HuH-7 (cell line): ENCODE data around the gene TLK2.
"Not testable (repeated sequence)": the region's sequence is repeated elsewhere in the genome, so short reads cannot be mapped to it uniquely, and the experiment has no call there.

Experiments used
- DNase-seq: peaks from one replicate; pipeline ENCODE4 v3.0.0; 2011; ENCODE audit warnings: low spot score

TLK2 gene

DNA sequence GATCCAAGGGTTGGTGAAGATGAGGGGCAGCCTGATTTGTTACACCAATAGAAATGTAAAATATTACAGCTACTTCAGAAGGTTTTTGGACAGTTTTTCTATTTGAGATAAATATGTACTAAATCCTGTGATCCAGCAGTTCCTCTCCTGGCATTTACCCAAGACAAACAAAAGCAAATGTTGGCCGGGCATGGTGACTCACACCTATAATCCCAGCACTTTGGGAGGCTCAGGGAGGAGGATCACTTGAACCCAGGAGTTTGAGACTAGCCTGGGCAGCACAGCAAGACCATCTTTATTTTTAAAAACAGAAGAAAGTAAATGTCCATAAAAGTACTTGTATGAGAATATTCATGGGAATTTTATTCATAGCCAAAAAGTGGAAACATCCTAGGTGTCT, 84.0 kb downstream of the TLK2 start:
- DNase-seq = no peak

DNA sequence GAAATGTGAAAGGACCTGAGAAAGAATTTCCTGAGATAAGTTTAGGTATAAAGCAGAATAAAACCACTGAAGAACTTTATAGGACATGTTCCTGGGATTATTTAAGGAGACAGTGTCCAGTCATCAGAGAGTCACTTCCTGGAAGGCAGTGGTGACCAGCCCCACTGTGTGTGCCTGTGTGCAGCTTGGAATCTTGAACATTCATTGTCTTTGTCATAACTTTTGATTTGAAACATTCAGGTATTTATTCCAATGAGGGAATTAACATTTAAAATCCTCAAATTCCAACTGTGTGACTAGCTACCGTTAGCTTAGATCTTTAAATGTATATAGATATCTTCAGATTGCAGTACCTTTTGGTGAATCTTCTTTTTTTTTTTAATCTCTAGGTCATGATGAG, 87.2 kb downstream of the TLK2 start:
- DNase-seq = no peak

DNA sequence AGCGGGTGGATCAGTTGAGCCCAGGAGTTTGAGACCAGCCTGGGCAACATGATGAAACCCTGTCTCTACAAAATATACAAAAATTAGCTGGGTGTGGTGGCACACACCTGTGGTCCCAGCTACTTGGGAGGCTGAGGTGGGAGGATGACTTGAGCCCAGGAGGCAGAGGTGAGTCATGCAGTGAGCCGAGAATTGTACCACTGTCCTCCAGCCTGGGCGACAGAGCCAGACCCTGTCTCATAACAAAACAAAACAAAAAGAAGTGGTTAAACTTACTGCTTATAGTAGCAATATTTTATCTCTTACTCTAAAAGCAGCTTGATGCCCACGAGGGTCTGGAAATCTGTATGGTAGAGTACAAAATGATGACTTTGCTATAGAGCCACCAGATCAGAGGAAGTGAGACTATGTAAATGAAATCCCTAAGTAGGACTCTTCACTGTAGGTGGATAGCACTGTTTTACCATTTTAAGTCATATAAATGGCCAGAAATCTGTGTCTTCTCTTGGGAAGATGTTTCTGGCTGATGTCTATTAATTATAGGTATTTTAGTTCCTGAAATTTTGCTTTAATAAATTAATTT, 88.5 kb downstream of the TLK2 start:
- no peak for DNase-seq

DNA sequence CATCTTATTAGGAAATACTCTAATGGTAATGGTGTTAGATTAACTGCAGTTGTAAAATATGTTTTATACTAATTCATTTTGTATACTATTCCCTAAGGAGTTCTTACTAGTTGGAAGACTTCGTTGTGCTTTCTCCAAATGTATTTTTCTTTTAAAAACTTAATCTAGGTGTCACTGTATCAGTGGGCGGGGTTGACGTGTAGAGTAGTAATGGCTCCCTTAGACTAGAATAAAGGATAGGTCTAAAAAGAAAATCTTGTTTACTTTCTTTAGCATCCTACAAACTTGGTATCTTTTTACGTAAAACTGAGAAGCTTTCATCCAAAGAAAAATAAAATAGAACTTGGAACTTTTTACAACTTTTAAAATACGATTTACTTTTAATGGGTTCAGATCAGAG, 93.9 kb downstream of the TLK2 start:
- no peak for DNase-seq

DNA sequence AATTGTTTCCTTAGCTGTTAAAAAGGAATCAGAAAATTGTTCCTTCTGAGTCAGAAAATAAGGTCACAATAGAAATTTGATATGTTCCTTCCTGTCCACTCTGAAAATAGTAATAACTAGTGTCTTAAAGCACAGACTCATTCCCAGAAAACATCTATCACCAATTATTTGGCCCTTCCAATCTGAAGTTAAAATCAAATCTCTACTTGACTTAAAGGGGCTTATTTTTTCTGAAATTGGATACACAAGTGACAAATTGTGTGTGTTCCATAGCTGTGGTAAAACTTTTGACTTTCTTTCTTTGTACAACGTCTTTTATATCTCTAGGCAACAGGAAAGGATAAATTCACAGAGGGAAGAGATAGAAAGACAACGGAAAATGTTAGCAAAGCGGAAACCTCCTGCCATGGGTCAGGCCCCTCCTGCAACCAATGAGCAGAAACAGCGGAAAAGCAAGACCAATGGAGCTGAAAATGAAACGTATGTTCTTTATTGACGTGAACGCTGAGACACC, 94.3 kb downstream of the TLK2 start:
- no peak for DNase-seq

DNA sequence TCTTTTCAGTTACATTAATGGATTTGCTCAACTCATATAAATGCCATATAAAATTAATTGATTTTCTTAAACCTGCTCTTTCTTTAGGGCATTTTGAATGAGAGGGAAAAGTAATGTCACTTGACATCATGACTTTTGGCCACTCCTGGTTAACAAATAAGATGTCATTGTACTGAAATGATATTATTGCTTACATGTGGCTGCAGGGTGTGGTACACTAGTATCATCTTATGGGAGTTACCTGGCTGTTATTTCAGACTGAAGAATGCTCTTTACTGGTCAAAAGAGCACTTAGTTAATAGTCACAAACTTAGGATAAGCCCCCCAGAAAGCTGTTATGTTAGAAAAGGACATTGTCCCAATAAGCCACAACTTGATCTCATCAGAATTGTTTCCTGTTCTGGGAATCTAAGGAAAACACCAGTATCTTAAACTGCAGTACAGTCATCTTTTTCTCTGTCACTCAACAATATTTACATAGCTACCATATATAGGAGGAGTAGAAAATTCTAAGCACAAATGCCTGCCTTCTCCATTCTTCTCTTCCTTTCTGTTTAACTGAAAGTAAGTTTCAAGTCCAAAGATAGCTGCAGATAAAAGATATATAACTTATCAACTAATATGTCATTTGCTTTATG, 95.0 kb downstream of the TLK2 start:
- no peak for DNase-seq

DNA sequence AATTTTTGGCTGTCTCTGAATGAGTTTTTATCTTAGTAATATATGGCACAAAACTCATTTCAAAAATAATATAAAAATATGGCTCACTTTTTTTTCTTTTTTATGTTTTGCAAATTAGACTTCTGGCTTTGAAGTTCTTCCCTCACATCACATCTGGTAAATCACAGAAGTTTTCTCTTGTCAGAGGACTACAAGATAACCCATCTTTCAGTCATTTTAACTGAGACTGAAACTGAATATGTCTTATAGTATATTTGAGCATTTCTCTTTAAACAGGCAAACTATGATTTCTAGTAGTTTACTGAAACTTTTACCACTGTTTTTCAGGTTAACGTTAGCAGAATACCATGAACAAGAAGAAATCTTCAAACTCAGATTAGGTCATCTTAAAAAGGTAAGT, 97.8 kb downstream of the TLK2 start:
- DNase-seq = no peak

DNA sequence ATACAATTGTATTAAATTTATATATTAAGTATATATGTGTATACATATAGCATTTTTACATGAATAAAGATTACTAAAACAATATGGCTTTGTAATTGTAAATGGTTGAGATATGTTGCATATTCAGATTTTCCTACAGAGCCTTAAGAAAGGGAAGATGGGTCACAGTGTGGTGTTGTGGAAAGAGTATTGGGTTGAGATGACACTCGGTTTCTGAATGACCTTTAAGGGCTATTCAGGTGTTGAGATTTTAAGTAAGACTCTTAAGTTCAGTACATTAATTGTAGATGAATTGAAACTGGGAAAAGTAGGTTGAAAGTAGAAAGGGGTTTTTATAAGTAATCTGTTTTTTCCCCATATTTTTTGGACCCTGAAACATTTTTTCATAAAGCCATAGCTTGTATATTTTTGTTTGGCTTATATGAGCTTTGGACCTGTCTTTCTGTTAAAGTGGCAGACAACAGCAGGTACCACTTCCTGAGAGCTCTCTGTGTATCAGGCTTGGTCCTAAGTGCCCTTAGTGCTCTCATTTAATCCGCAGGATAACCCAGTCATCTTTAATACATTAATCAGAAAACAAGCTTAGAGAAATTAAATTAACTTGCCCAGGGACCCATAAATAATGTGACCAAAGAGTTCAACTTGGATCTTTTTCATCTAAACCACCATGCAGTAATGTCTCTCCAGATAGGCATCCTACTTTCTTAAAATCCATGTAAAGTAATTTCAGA, 100.3 kb downstream of the TLK2 start:
- DNase-seq = no peak

DNA sequence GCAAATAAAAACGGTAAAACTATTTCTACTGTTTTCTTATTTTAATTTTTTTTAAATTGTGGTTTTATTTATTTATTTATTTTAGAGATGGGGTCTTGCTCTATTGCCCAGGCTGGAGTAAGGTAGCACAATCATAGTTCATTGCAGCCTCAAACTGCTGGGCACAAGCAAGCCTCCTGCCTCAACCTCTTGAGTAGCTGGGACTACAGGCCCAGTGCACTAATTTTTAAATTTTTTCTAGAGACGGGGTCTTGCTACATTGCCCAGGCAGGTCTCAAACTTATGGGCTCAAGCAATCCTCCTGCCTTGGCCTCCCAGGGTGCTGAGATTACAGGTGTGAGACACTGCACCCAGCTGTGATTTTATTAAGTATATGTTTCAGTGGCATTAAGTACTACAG, 102.3 kb downstream of the TLK2 start:
- DNase-seq = no peak

DNA sequence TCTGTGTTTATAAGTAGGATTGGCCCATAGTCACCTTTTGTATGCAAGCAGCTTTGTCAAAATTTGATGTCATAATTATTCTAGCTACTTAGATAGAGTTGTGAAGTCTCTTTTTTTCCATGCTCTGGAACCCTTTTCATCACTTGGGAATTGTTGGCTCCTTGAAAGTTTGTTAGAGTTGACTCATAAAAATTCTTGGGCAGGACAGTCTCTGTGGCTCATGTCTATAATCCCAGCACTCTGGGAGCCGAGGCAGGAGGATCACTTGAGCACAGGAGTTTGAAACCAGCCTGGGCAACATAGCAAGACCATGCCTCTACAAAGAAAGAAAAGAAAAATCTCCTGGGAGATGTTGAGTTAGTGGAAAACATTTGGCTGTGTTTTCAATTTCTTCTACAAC, 103.1 kb downstream of the TLK2 start:
- DNase-seq = no peak

DNA sequence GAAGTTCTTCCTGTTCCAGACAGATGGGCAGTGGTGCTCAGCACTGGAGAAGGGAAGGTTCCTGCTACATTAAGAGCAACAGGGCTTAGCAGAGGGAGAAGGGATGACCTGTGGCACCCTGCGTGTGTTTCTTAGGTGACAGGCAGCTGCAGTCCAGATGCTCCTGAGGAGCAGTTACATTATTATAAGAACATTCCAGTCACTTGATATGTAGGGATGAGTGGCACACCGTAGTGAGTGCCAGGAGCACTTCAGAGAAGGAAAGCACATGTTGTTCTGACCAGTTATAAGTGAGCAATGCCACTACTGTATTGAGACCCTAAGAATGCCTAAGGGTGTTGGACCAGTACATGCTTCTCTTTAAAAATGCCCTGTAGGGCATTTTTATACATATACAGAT, 108.9 kb downstream of the TLK2 start:
- DNase-seq = no peak

DNA sequence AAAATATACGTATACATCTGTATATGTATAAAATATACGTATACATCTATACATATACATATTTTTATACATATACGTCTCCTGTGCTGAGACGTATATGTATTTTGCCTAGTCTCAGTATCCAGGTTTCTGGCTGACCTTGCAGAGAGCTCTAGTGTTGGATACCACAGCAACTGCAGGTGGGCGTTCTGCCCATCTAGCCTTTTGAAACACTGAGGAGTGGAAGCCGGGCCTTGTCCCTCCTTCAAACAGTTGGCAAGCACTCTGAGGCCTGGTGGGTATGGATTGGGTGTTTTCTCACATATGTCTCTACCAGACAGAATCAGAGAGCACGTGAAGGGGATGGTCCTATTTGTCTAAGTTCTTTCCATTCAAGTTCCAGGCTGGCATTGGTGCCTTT, 109.5 kb downstream of the TLK2 start:
- no peak for DNase-seq

DNA sequence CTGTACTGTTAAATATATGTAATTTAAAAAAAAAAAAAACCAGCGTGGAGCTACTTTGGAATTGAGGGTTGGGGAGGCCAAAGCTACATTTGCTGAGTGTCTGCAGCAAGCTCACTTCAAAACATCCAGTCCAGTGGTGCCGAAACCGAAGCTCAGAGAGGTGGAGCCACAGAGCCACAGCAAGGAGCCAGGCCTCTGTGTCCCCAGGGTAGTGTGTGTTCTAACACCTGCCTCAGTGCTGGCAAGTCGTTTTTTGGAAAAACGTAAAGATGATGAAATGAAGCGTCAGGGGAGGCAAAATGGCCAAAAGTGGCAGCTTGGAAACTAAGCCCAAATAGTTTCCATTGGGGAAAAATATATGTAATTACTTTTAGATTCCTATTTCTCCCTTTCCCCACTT, 112.7 kb downstream of the TLK2 start:
- no peak for DNase-seq

DNA sequence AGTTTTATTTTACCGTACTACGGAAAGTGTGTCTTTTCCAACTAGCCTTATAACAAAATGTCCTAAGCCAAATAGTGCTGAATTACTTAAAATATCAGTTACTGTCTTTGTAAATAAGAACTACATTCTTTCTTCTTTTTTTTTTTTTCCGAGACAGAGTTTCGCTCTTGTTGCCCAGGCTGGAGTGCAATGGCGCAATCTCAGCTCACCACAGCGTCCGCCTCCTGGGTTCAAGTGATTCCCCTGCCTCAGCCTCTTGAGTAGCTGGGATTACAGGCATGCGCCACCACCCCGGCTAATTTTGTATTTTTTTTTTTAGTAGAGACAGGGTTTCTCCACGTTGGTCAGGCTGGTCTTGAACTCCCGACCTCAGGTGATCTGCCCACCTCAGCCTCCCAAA, 113.2 kb downstream of the TLK2 start:
- DNase-seq = not testable (repeated sequence)

DNA sequence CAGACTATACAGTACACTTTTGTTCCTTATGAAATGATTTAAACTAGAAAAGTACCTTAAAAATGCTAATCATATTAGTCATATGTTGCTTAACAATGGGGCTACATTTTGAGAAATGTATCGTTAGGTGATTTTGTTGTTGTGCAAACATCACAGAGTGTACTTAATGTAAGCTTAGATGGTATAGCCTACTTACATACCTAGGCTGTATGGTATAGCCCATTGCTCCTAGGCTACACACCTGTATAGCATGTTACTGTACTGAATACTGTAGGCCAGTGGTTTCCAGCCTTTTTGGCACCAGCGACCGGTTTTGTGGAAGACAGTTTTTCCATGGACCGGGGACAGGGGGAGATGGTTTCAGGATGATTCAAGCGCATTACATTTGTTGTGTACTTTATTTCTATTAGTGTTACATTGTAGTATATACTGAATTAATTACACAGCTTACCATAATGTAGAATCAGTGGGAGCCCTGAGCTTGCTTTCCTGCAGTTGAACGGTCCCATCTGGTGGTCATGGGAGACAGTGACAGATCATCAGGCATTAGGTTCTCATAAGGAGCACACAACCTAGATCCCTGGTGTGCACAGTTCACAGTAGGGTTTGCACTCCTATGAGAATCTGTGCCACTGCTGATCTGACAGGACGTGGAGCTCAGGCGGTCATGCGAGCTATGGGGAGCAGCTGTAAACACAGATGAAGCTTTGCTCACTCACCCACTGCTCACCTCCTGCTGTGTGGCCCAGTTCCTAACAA, 113.9 kb downstream of the TLK2 start:
- DNase-seq = no peak

DNA sequence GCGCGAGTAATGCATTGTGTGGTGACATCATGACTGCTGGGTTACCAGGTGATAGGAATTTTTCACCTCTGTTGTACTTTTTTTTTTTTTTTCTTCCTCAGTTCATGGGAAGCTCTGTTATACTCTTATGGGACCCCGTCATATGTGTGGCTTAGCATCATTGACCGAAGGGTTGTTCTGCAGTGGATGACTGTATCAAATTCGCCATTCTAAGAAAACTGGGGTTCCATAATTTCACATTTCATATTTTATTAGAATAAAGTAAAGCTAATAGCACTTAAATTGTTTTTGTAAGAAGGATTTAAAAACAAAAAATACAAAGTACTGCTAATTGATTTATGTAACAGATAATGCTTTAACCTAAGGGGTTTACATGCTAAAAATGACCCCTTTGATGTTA, 116.9 kb downstream of the TLK2 start:
- DNase-seq = no peak

DNA sequence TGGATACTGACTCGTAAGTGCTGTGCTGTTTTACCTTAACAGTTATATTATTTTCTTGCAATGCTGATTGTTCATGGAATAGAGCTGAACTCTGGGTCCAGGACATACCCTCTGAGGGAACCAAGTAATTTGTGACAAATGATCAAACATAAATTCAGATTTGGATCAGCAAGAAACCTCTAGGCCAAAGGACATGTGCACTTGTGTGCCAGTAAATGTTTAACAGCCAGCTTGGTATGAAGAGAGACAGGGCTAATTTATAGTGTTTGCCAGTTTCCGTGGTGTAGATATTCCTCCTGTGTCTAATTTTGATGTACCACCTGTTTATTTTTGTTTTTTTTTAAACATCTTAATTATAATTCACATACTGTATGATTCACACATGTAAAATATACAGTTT, 118.0 kb downstream of the TLK2 start:
- no peak for DNase-seq

DNA sequence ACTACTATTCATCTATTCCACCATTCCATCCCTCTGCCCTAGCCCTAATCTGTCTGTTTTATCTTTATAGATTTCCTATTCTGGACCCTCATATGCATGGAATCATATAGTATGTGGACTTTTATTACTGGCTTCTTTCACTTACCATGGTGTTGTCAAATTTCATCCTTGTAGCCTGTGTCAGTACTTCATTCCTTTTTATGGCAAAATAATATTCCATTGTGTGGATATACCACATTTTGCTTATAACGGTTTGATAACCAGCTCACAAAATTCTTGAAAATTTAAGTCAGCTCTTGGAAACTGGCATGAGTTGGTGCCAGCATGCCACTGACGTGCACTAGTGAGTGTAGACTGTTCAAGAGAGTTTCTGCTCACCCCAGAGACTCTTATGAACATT, 118.5 kb downstream of the TLK2 start:
- no peak for DNase-seq

DNA sequence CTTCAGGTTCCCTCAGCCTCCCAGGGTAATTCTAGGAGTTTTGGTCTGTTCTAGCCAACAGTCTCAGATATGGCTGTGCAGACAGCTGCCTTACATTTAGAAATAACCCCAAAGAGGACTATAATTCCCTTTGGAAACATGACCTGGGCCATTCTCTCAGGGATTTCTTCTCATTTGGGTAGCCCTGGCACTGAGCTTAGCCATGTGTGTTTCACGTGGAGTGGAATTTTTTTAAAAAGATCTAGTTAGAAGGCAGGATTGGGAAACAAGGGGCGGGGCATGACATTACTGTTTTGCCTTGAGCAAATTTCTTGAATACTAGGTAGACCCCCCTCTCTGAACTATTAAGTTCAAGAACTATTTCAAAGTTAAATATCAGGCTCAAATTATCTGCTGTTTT, 119.3 kb downstream of the TLK2 start:
- no peak for DNase-seq

DNA sequence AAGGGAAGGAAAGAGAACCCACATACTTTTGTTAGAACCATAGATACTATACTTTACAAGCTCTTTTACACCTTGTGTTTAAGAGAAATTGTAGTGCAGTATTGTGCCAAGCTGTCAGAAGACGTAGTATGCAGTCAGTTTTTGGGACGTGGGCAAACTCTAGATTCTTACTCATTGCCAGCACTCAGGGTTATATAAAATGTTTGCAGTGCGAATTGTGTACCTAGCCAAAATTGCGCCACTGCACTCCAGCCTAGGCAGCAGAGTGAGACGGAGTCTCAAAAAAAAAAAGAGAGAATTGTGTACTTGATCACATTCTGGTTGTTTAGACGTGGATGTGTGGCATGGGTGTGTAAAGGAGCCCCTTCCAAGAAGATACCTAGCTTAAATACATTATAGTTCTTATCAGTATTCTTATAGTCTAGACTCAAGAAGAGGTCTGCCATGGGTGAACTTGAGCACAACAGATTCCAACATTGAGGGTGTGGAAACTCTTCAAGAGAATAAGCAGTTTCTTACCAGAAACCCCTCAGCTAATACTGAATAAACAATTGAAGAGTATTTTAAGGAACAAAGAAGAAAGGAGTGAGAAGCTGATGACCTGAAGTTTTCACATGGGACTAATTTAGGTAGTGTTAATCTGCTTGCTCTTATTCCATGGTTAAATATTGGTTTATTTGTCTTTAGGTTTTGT, 121.5 kb downstream of the TLK2 start:
- no peak for DNase-seq

DNA sequence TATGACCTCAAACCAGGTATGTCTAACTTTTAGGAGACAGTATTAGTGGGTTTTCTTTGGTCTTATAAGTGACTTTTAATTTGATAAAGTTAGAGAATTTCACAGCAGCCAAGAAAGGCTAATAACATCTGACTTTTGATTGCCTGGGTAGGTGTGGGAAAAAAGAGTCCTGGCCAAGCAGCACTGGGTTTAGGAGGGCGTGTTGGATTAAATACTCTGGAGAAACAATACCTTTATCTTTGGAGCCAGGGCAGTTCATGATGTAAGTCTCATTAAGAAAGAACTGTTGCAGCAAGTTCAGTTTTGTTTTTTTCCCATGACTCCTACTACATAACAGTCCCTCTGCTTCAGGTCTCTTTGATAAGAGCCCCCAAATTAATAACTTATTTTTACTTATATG, 122.2 kb downstream of the TLK2 start:
- DNase-seq = no peak

DNA sequence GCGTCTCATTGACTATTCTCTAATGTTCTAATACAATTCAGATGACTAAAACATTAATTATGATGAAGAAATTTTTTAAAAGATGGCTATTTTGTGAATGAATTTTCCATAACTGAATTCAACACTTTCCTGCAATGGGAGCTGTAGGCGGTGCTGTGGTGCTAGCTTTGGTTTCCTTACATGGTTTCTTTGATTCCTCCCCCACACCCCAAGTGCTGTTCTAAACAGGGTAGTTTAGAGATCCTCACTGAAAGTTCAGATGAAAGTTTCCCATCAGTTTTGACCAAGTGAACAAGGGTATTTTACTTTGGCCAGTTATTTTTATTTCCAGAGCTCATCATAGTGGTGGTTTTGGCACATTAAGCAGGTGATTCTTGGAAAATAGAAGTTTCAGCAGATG, 122.8 kb downstream of the TLK2 start:
- DNase-seq = no peak
